ENCODE data around the gene PHOX2B.

PHOX2B gene

GRCh38 chr4:41709844-41710481, 38.6 kb downstream of the PHOX2B start:
- DNase-seq: peak in 1 of 5 experiments; percentile 1

GRCh38 chr4:41703785-41704184, 44.7 kb downstream of the PHOX2B start:
- no peak for DNase-seq

GRCh38 chr4:41702770-41703169, 45.8 kb downstream of the PHOX2B start:
- DNase-seq: no peak

GRCh38 chr4:41701983-41702382, 46.5 kb downstream of the PHOX2B start:
- no peak for DNase-seq

- DNase-seq: no peak
Measured at GRCh38 chr4:41696763-41697162, 51.8 kb downstream of the PHOX2B start.

- no peak for DNase-seq
Measured at GRCh38 chr4:41696131-41696530, 52.4 kb downstream of the PHOX2B start.
